GM12891 (cell line): ENCODE measurements around the gene GGT6.

Experiments used
- DNase-seq: peaks from one replicate; pipeline ENCODE4 v3.0.0; 2011; ENCODE audit warnings: low spot score; ENCODE audit not compliant: insufficient read length
- FAIRE-seq: peaks from 2 replicates; lab custom pipeline; 2011; peaks lifted over from hg19 to GRCh38; lab: Jason Lieb, UNC
- PAX5 ChIP-seq: IDR thresholded peaks from 2 replicates; pipeline ENCODE4 v1.6.1; 2011; ENCODE audit warnings: low read length, moderate library complexity, mild to moderate bottlenecking; ENCODE audit not compliant: insufficient read depth, severe bottlenecking
- POLR2A ChIP-seq: IDR thresholded peaks from 2 replicates; pipeline ENCODE4 v1.6.1; 2011; ENCODE audit warnings: low read depth, low read length, control low read depth
- POLR2AphosphoS5 ChIP-seq: IDR thresholded peaks from 2 replicates; pipeline ENCODE4 v1.6.1; 2011; ENCODE audit warnings: low read depth, low read length, control low read depth
- POU2F2 ChIP-seq: IDR thresholded peaks from 2 replicates; pipeline ENCODE4 v1.6.1; 2011; ENCODE audit warnings: low read depth, mild to moderate bottlenecking, control low read depth, low read length, moderate library complexity
- SPI1 ChIP-seq: IDR thresholded peaks from 2 replicates; pipeline ENCODE4 v1.6.1; 2011; ENCODE audit warnings: low read depth, low read length, control low read depth
- TAF1 ChIP-seq: IDR thresholded peaks from 2 replicates; pipeline ENCODE4 v1.6.1; 2011; ENCODE audit warnings: low read depth, low read length, control low read depth

The GGT6 gene

GRCh38 chr17:4534928-4535666, 25.3 kb downstream of the GGT6 start:
- no peak for FAIRE-seq
- TF ChIP-seq TAF1 (no peak), SPI1 (no peak), POLR2AphosphoS5 (no peak), POLR2A (no peak), PAX5 (no peak), POU2F2 (no peak)
- DNase-seq, result no peak

- DNase-seq, result no peak
- FAIRE-seq, result no peak
- TF ChIP-seq POLR2A (no peak), SPI1 (no peak), PAX5 (no peak), TAF1 (no peak), POLR2AphosphoS5 (no peak), POU2F2 (no peak)
These were observed 25.9 kb downstream of the GGT6 start for GRCh38 chr17:4534515-4534914.

- TF ChIP-seq POLR2AphosphoS5 (no peak), TAF1 (no peak), PAX5 (no peak), POLR2A (no peak), SPI1 (no peak), POU2F2 (no peak)
- DNase-seq (no peak), FAIRE-seq (no peak)
These were observed 26.6 kb downstream of the GGT6 start for GRCh38 chr17:4533523-4534504.

GRCh38 chr17:4532860-4533522, 27.4 kb downstream of the GGT6 start:
- no peak for TF ChIP-seq TAF1
- TF ChIP-seq POU2F2, result no peak
- no peak for TF ChIP-seq SPI1
- no peak for TF ChIP-seq PAX5
- no peak for TF ChIP-seq POLR2A
- TF ChIP-seq POLR2AphosphoS5, result no peak

GRCh38 chr17:4531988-4532736, 28.2 kb downstream of the GGT6 start:
- TF ChIP-seq POU2F2, result no peak
- TF ChIP-seq PAX5, result no peak
- no peak for TF ChIP-seq POLR2A
- no peak for TF ChIP-seq POLR2AphosphoS5
- no peak for TF ChIP-seq SPI1
- no peak for TF ChIP-seq TAF1
- FAIRE-seq, result no peak
- DNase-seq, result no peak

More at GRCh38 chr17:4532860-4533522, 27.4 kb downstream of the GGT6 start:
- DNase-seq (no peak), FAIRE-seq (no peak)

GRCh38 chr17:4530799-4531730, 29.3 kb downstream of the GGT6 start:
- FAIRE-seq (no peak), DNase-seq (no peak)
- TF ChIP-seq POLR2A, result no peak
- TF ChIP-seq TAF1, result no peak
- no peak for TF ChIP-seq SPI1
- TF ChIP-seq PAX5, result no peak
- TF ChIP-seq POU2F2, result no peak

GRCh38 chr17:4529533-4530152, 30.7 kb downstream of the GGT6 start:
- TF ChIP-seq TAF1 (no peak), SPI1 (no peak), POLR2A (no peak), PAX5 (no peak), POU2F2 (no peak), POLR2AphosphoS5 (no peak)
- FAIRE-seq (no peak), DNase-seq (no peak)
